Upper lobe of right lung (tissue), 1 donor: ENCODE results near the gene ZNF665. TPM values are rescaled to one million over a fixed set of nuclear protein-coding genes. Genes with fewer than 3 reads are reported as not detected.

Experiments used
- ATAC-seq: fragments of 200-7000 bp; cut with Tn5 transposase; one replicate; pipeline ENCODE4 v1.9.1; 2020; ENCODE audit warnings: mild to moderate bottlenecking, moderate library complexity
- DNase-seq: peaks from one replicate; pipeline ENCODE4 v3.0.0-alpha.2; 2020
- H3K27ac ChIP-seq: fragments of 200-600 bp; one replicate; pipeline ENCODE4 v1.8.0; 2022
- H3K27me3 ChIP-seq: fragments of 200-600 bp; one replicate; pipeline ENCODE4 v1.8.0; 2022; ENCODE audit warnings: mild to moderate bottlenecking
- H3K36me3 ChIP-seq: fragments of 200-600 bp; one replicate; pipeline ENCODE4 v1.8.0; 2022
- H3K4me1 ChIP-seq: fragments of 200-600 bp; one replicate; pipeline ENCODE4 v1.8.0; 2022
- H3K4me3 ChIP-seq: fragments of 200-600 bp; one replicate; pipeline ENCODE4 v1.8.0; 2022; ENCODE audit warnings: mild to moderate bottlenecking
- H3K9me3 ChIP-seq: fragments of 200-600 bp; one replicate; pipeline ENCODE4 v1.8.0; 2022
- intact Hi-C: fragments of 100-400 bp; cut with DNase I; formaldehyde crosslinking; loops from one replicate; pipeline ENCODE4 v1.11.0; 2022
- total RNA-seq: library from RNA; stranded (reverse); fragmentation: NEBNext Ultra II Directional; extraction: Animal tissue kit (Norgen Biotek cat#: 25700); gene quantifications from one replicate; pipeline ENCODE4 v1.2.1, GENCODE V29; 2021
- TF ChIP-seq, protein P1 (sequence below): fragments of 200-600 bp; IDR thresholded peaks from one replicate; pipeline ENCODE4 v1.8.0; 2022; ENCODE audit warnings: antibody characterized with exemption
- donor health status: DM: no; HTN: yes; CAD: no; lungs with severe emphysema.

The ZNF665 gene
- total RNA-seq, 1 donor from 2014 or later: 6.0 TPM

DNA sequence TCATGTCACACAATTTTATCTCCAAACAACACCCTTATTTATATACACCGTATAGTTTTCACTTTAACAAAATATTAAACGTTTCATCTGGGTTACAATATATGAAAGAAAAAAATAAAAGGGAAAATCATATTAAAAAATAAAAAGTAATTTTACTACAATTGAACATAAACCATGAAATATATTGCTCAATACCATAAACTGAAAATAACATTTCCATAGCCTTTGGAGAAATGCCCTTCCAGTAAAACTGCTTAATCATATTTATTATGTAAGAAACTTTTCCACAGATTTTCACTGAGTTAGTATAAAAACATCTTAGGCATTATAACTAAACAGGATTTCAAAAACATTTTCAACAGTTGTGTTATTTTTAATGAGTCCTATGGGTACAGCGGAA is 32.8 kb downstream of the ZNF665 start:
- Histone ChIP-seq H3K27me3 (no peaks in the 10 kb centered on the region), H3K4me3 (no peak overlapping the region), H3K4me1 (no peaks in the 10 kb centered on the region)

DNA sequence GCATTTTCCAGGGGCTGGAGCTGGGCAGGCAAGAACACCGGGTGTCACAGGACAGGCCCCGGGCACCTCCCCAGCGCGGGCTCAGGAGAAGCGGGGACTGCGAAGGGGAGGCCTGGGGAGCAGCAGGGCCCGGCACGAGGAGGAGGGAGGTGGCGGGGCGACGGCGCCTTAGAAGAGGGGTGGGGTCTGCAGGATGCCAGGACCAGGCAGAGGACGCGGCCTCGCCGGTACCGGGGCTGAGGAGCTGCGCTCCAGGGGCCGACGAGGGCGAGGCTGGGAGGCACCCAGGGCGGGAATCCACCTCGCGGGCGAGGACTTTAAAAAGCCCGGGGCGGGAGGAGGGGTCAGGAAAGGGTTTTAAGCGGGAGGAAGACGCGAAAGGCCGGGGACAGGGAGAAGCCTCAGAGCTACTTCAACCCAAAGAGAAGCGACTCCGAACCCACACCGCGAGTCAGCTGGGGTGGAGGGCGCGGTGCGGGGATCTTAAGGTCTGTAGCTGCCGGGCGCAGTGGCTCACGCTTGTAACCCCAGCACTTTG is 35.0 kb downstream of the ZNF665 start:
- ATAC-seq (peak; percentile 62), DNase-seq (peak; percentile 68)
- intact Hi-C loops: no loop called here
- Histone ChIP-seq H3K27ac (peak overlapping the region; percentile 71), H3K27me3 (no peaks in the 10 kb centered on the region), H3K4me3 (peak overlapping the region; percentile 69), H3K4me1 (no peaks in the 10 kb centered on the region), H3K36me3 (no peaks in the 10 kb centered on the region), H3K9me3 (peaks cover 5% of the 10 kb centered on the region)
- TF ChIP-seq, protein P1, sequence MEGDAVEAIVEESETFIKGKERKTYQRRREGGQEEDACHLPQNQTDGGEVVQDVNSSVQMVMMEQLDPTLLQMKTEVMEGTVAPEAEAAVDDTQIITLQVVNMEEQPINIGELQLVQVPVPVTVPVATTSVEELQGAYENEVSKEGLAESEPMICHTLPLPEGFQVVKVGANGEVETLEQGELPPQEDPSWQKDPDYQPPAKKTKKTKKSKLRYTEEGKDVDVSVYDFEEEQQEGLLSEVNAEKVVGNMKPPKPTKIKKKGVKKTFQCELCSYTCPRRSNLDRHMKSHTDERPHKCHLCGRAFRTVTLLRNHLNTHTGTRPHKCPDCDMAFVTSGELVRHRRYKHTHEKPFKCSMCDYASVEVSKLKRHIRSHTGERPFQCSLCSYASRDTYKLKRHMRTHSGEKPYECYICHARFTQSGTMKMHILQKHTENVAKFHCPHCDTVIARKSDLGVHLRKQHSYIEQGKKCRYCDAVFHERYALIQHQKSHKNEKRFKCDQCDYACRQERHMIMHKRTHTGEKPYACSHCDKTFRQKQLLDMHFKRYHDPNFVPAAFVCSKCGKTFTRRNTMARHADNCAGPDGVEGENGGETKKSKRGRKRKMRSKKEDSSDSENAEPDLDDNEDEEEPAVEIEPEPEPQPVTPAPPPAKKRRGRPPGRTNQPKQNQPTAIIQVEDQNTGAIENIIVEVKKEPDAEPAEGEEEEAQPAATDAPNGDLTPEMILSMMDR: no peak

More for the DNA sequence above, 32.8 kb downstream of the ZNF665 start:
- Histone ChIP-seq H3K27ac (no peak overlapping the region), H3K36me3 (no peaks in the 10 kb centered on the region), H3K9me3 (peaks cover 23% of the 10 kb centered on the region)
- DNase-seq (no peak), ATAC-seq (no peak)
- TF ChIP-seq, protein P1: no peak
- intact Hi-C loops: no loop called here

DNA sequence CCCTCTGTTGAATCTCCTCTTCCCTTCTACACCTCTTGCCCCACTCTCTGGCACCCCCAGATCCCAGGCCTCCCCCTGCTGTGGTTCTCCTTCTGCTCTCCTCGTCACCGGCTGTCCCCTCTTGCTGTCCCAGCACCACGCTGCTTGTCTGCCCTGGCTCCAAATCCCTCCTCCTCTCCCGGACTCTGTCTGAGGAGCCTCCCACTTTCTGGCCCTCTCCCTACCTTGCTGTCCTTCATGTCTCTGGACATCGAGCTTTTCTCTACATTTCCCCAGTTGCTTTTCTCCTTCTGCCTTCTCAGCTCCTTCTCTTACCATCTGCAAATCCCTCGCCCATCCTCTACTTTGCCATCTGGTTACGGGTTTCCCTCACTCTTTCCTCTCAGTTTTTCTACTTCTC is 35.5 kb downstream of the ZNF665 start:
- intact Hi-C loops: no loop called here
- TF ChIP-seq, protein P1: no peak
- no peaks in the 10 kb centered on the region for H3K36me3 ChIP-seq
- ATAC-seq (no peak), DNase-seq (no peak)
- H3K4me3 ChIP-seq: peak overlapping the region; percentile 69
- no peaks in the 10 kb centered on the region for H3K9me3 ChIP-seq
- H3K27me3 ChIP-seq: no peaks in the 10 kb centered on the region
- H3K4me1 ChIP-seq: no peaks in the 10 kb centered on the region
- H3K27ac ChIP-seq: peak overlapping the region; percentile 71

GRCh38 chr19:53156850-53157249 is 36.3 kb downstream of the ZNF665 start:
- Histone ChIP-seq H3K4me1 (no peaks in the 10 kb centered on the region), H3K36me3 (no peaks in the 10 kb centered on the region), H3K27me3 (no peaks in the 10 kb centered on the region), H3K27ac (peak overlapping the region; percentile 71), H3K9me3 (no peaks in the 10 kb centered on the region), H3K4me3 (peak overlapping the region; percentile 69)
- intact Hi-C loops: no loop called here
- no peak for DNase-seq
- TF ChIP-seq, protein P1: no peak
- ATAC-seq: no peak

GRCh38 chr19:53147645-53148044 is 45.5 kb downstream of the ZNF665 start:
- intact Hi-C loops: no loop called here
- Histone ChIP-seq H3K36me3 (peaks cover 37% of the 10 kb centered on the region), H3K4me3 (no peak overlapping the region), H3K27me3 (no peaks in the 10 kb centered on the region), H3K4me1 (no peaks in the 10 kb centered on the region), H3K9me3 (peaks cover 60% of the 10 kb centered on the region), H3K27ac (no peak overlapping the region)
- DNase-seq (no peak), ATAC-seq (no peak)
- TF ChIP-seq, protein P1: no peak

DNA sequence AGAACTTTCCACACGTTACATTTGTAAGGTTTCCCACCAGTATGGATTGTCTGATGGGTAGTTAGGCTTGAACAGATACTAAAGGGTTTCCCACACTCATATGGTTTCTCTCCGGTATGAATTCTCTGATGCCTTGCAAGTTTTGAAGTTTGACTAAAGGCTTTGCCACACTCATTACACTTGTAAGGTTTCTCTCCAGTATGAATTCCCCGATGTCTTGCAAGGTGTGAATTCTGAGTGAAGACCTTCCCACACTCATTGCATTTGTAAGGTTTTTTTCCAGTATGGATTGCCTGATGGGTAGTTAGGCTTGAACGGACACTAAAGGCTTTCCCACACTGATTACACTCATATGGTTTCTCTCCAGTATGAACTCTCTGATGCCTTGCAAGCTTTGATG is 52.8 kb downstream of the ZNF665 start:
- TF ChIP-seq, protein P1: no peak
- DNase-seq (no peak), ATAC-seq (no peak)
- no peaks in the 10 kb centered on the region for H3K27me3 ChIP-seq
- H3K27ac ChIP-seq: no peak overlapping the region
- intact Hi-C loops: no loop called here
- H3K4me3 ChIP-seq: no peak overlapping the region
- H3K36me3 ChIP-seq: peaks cover 29% of the 10 kb centered on the region
- H3K4me1 ChIP-seq: no peaks in the 10 kb centered on the region
- peaks cover 70% of the 10 kb centered on the region for H3K9me3 ChIP-seq
